SK-N-SH (cell line): ENCODE measurements around the gene CCDC148. TPM values are rescaled to one million over a fixed set of nuclear protein-coding genes. Genes with fewer than 3 reads are reported as not detected.

Experiments used
- CTCF ChIA-PET: fragments of 300-600, 350-600 bp; formaldehyde crosslinking; extraction: SDS; loops from one replicate; lab custom pipeline; 2021; lab: Yijun Ruan, JAX
- POLR2A ChIA-PET: fragments of 350-600 bp; sonication (Branson Sonifier 250); formaldehyde crosslinking; extraction: SDS; loops from one replicate; lab custom pipeline; 2020; ENCODE audit warnings: antibody characterized with exemption, inconsistent platforms; lab: Yijun Ruan, JAX
- DNase-seq: peaks from one replicate; pipeline ENCODE4 v3.0.0; 2012
- H2AFZ ChIP-seq: fragments of 200-600 bp; sonication (generic); 2 replicates; pipeline ENCODE4 v1.8.1; 2016; ENCODE audit warnings: antibody characterized with exemption, mild to moderate bottlenecking, low read depth
- H3F3A ChIP-seq: fragments of 200-600 bp; sonication (generic); replicated peaks from 2 replicates; pipeline ENCODE3; 2016; ENCODE audit warnings: antibody characterized with exemption, mild to moderate bottlenecking; ENCODE audit not compliant: insufficient read depth
- H3K27ac ChIP-seq, 2 experiments: fragments of 200-500 bp in 1 of 2; fragments of 200-600 bp in 1 of 2; sonication (Bioruptor generic) in 1 of 2; sonication (generic), shearing (Covaris generic) in 1 of 2; 2 replicates each; pipeline versions ENCODE4 v1.5.1 to v1.6.1; 2014 to 2016; ENCODE audit warnings: low read depth in 2 of 2, inconsistent platforms in 1 of 2, low read length in 1 of 2, mild to moderate bottlenecking in 1 of 2, mixed read lengths in 1 of 2
- H3K27me3 ChIP-seq: fragments of 200-600 bp; sonication (generic), shearing (Covaris generic); 2 replicates; pipeline ENCODE4 v1.6.1; 2016; ENCODE audit warnings: mixed run types; ENCODE audit not compliant: insufficient read depth
- H3K36me3 ChIP-seq, 2 experiments: fragments of 200-500 bp in 1 of 2; fragments of 200-600 bp in 1 of 2; sonication (Bioruptor generic) in 1 of 2; sonication (generic) in 1 of 2; replicated peaks in 1 of 2; 2 replicates each; pipeline versions ENCODE3 to v1.5.1; 2014 to 2016; ENCODE audit warnings: low read length in 1 of 2, mild to moderate bottlenecking in 1 of 2; ENCODE audit not compliant: insufficient read depth in 2 of 2, control insufficient read depth in 1 of 2
- H3K4me1 ChIP-seq, 2 experiments: fragments of 200-500 bp in 1 of 2; fragments of 200-600 bp in 1 of 2; sonication (Bioruptor generic) in 1 of 2; sonication (generic), shearing (Covaris generic) in 1 of 2; 2 replicates each; pipeline versions ENCODE4 v1.5.1 to v1.6.1; 2014 to 2016; ENCODE audit warnings: low read depth in 1 of 2, low read length in 1 of 2, mixed run types in 1 of 2; ENCODE audit not compliant: insufficient read depth in 2 of 2, control insufficient read depth in 1 of 2
- H3K4me2 ChIP-seq: fragments of 200-600 bp; sonication (generic), shearing (Covaris generic); 2 replicates; pipeline ENCODE4 v1.6.1; 2017; ENCODE audit warnings: mixed run types
- H3K4me3 ChIP-seq, 2 experiments: fragments of 200-500 bp in 1 of 2; fragments of 200-600 bp in 1 of 2; sonication (Bioruptor generic) in 1 of 2; sonication (generic), shearing (Covaris generic) in 1 of 2; 2 replicates each; pipeline versions ENCODE4 v1.5.1 to v1.8.1; 2014 to 2016; ENCODE audit warnings: low read depth in 2 of 2, inconsistent platforms in 1 of 2, low read length in 1 of 2, mild to moderate bottlenecking in 1 of 2, mixed read lengths in 1 of 2, moderate library complexity in 1 of 2
- H3K79me2 ChIP-seq: fragments of 200-600 bp; sonication (generic); 2 replicates; pipeline ENCODE4 v1.8.1; 2017; ENCODE audit warnings: mild to moderate bottlenecking; ENCODE audit not compliant: insufficient read depth
- H3K9ac ChIP-seq: fragments of 200-600 bp; sonication (generic); 2 replicates; pipeline ENCODE4 v1.6.1; 2017; ENCODE audit warnings: mixed run types
- H3K9me2 ChIP-seq: fragments of 200-600 bp; sonication (generic); 2 replicates; pipeline ENCODE4 v1.6.1; 2017; ENCODE audit warnings: mixed run types
- H3K9me3 ChIP-seq: fragments of 200-600 bp; sonication (generic); 2 replicates; pipeline ENCODE4 v1.6.1; 2017; ENCODE audit warnings: mixed run types, mild to moderate bottlenecking, moderate library complexity
- H4K20me1 ChIP-seq: fragments of 200-600 bp; sonication (generic); 2 replicates; pipeline ENCODE4 v1.6.1; 2017; ENCODE audit warnings: mild to moderate bottlenecking, mixed run types; ENCODE audit not compliant: insufficient read depth
- CHD2 ChIP-seq: fragments of 150-350 bp; IDR thresholded peaks from 2 replicates; pipeline ENCODE4 v1.6.1; 2018; ENCODE audit warnings: low read length; ENCODE audit not compliant: partially characterized antibody
- ELF1 ChIP-seq: IDR thresholded peaks from 2 replicates; pipeline ENCODE4 v1.4.0; 2012
- EZH2phosphoT487 ChIP-seq: fragments of 200-600 bp; sonication (generic); IDR thresholded peaks from 2 replicates; pipeline ENCODE4 v1.6.1; 2017; ENCODE audit warnings: low read depth, mixed run types, mild to moderate bottlenecking, antibody characterized with exemption, moderate library complexity, borderline replicate concordance
- FOSL2 ChIP-seq: IDR thresholded peaks from 2 replicates; pipeline ENCODE4 v1.4.0; 2012; ENCODE audit warnings: low read depth, mild to moderate bottlenecking, moderate library complexity, borderline replicate concordance
- FOXJ3 ChIP-seq: sonication (generic); formaldehyde crosslinking; IDR thresholded peaks from 2 replicates; pipeline ENCODE4 v1.5.1; 2020; ENCODE audit warnings: mild to moderate bottlenecking, missing genetic modification reagents
- FOXM1 ChIP-seq: IDR thresholded peaks from 2 replicates; pipeline ENCODE4 v1.4.0; 2012; ENCODE audit warnings: low read depth, mild to moderate bottlenecking
- GATA2 ChIP-seq: sonication (generic); formaldehyde crosslinking; IDR thresholded peaks from 2 replicates; pipeline ENCODE4 v1.5.0; 2020; ENCODE audit warnings: mild to moderate bottlenecking, missing genetic modification reagents
- MAX ChIP-seq: IDR thresholded peaks from 2 replicates; pipeline ENCODE4 v1.4.0; 2012; ENCODE audit warnings: low read depth
- MEF2A ChIP-seq: IDR thresholded peaks from 2 replicates; pipeline ENCODE4 v1.4.0; 2012; ENCODE audit warnings: low read depth, borderline replicate concordance
- MXI1 ChIP-seq: IDR thresholded peaks from 2 replicates; pipeline ENCODE4 v1.6.1; 2012; ENCODE audit warnings: mild to moderate bottlenecking, low read depth, low read length, improper control_type of control experiment
- NRF1 ChIP-seq: IDR thresholded peaks from 2 replicates; pipeline ENCODE4 v1.6.1; 2012; ENCODE audit warnings: low read depth, mild to moderate bottlenecking, low read length
- REST ChIP-seq: IDR thresholded peaks from 2 replicates; pipeline ENCODE4 v1.6.1; 2012; ENCODE audit warnings: mild to moderate bottlenecking, low read depth, low read length, moderate library complexity
- SIN3A ChIP-seq: IDR thresholded peaks from 2 replicates; pipeline ENCODE4 v1.6.1; 2012; ENCODE audit warnings: low read depth, mild to moderate bottlenecking, low read length, moderate library complexity, borderline replicate concordance
- SMC3 ChIP-seq: IDR thresholded peaks from 2 replicates; pipeline ENCODE4 v1.6.1; 2012; ENCODE audit warnings: low read depth, low read length, improper control_type of control experiment
- TAF1 ChIP-seq: IDR thresholded peaks from 2 replicates; pipeline ENCODE4 v1.6.1; 2012; ENCODE audit warnings: low read depth, mild to moderate bottlenecking, low read length, moderate library complexity, borderline replicate concordance
- TEAD4 ChIP-seq: IDR thresholded peaks from 2 replicates; pipeline ENCODE4 v1.4.0; 2012; ENCODE audit warnings: mild to moderate bottlenecking, borderline replicate concordance; ENCODE audit not compliant: insufficient read depth
- USF1 ChIP-seq: IDR thresholded peaks from 2 replicates; pipeline ENCODE4 v1.4.0; 2012; ENCODE audit warnings: low read depth, borderline replicate concordance
- USF2 ChIP-seq: fragments of 150-350 bp; IDR thresholded peaks from 2 replicates; pipeline ENCODE4 v1.6.1; 2017; ENCODE audit warnings: antibody characterized with exemption, low read length, low read depth, borderline replicate concordance
- YY1 ChIP-seq: IDR thresholded peaks from 2 replicates; pipeline ENCODE4 v1.4.0; 2012; ENCODE audit warnings: low read depth, mild to moderate bottlenecking
- ZBTB33 ChIP-seq: IDR thresholded peaks from 2 replicates; pipeline ENCODE4 v1.4.0; 2012; ENCODE audit warnings: low read depth, borderline replicate concordance
- WGBS: methylation state at CpG from one replicate; pipeline ENCODE4 v1.1.6; 2017; ENCODE audit warnings: low lambda C conversion rate; 5-methylcytosine and 5-hydroxymethylcytosine counted together
- polyA plus RNA-seq, 3 experiments: library from polyadenylated mRNA; depleted of rRNA; stranded (reverse); fragments of >200 nt; gene quantifications; 2 replicates each; pipeline ENCODE4 v1.2.3, GENCODE V29; 2012

Gene CCDC148
- polyA plus RNA-seq, 1 of the 3 experiments (the other 2 are of a cell fraction): 0.18 TPM

- ChIA-PET POLR2A (no interaction called here), CTCF (interaction anchor here (1.0 kb wide), 1 partner anchor 9 kb away, joined by 3 read pairs; no protein-coding TSS in a partner anchor)
- Histone ChIP-seq H3K36me3 (no peaks in the 10 kb centered on the region), H3K9me2 (no peaks in the 10 kb centered on the region), H3K27ac (no peak overlapping the region), H3K4me3 (no peak overlapping the region), H3K27me3 (no peaks in the 10 kb centered on the region), H3F3A (no peaks in the 10 kb centered on the region), H3K79me2 (no peaks in the 10 kb centered on the region), H3K4me1 (no peaks in the 10 kb centered on the region), H3K9me3 (no peaks in the 10 kb centered on the region), H4K20me1 (no peaks in the 10 kb centered on the region), H3K9ac (no peak overlapping the region), H3K4me2 (no peak overlapping the region), H2AFZ (no peak overlapping the region)
- TF ChIP-seq MEF2A (no peak), TAF1 (no peak), USF1 (no peak), REST (no peak), YY1 (no peak), FOXM1 (no peak), FOSL2 (no peak), EZH2phosphoT487 (no peak), MAX (no peak), GATA2 (no peak), NRF1 (no peak), ELF1 (no peak), TEAD4 (no peak), FOXJ3 (CRISPR knock-in tag) (no peak), ZBTB33 (no peak), SIN3A (no peak), USF2 (no peak), CHD2 (no peak), MXI1 (no peak), SMC3 (no peak)
- 76% methylated on average over 2 of the region's 2 CpGs for WGBS
- no peak for DNase-seq
Observed at GRCh38 chr2:158346032-158346431, 110.5 kb downstream of the CCDC148 start.
